A673 (cell line): Measurements from ENCODE around the gene LRP1-AS.

ENCODE experiments used
- CTCF ChIP-seq: fragments of 300-800, 200-600 bp; sonication (generic); conservative IDR thresholded peaks from 2 replicates; pipeline ENCODE4 v1.5.1; 2017; ENCODE audit warnings: low read depth, mild to moderate bottlenecking, antibody characterized with exemption, low read length, moderate library complexity, mixed read lengths
- EZH2 ChIP-seq: fragments of 200-600 bp; sonication (generic); IDR thresholded peaks from 2 replicates; pipeline ENCODE4 v1.6.1; 2017; ENCODE audit warnings: borderline replicate concordance, low read depth, mild to moderate bottlenecking, mixed read lengths, antibody characterized with exemption, low read length; ENCODE audit not compliant: poor library complexity, severe bottlenecking

GRCh38 chr12:57192920-57193319, 45.5 kb upstream of the LRP1-AS start:
- TF ChIP-seq CTCF (no peak), EZH2 (no peak)
